HEK293T (cell line): ENCODE results near the gene ERC2.

ENCODE experiments used
- CTCF ChIA-PET: fragments of 350-600 bp; formaldehyde crosslinking; extraction: SDS; loops from one replicate; lab custom pipeline; 2021; ENCODE audit warnings: antibody characterized with exemption, inconsistent platforms; lab: Yijun Ruan, JAX
- POLR2A ChIA-PET: fragments of 350-600 bp; formaldehyde crosslinking; extraction: SDS; loops from one replicate; lab custom pipeline; 2020; ENCODE audit warnings: antibody characterized with exemption, inconsistent platforms; lab: Yijun Ruan, JAX
- DNase-seq: peaks from one replicate; pipeline ENCODE4 v3.0.0; 2012; ENCODE audit warnings: mixed read lengths; ENCODE audit errors: extremely low spot score
- ARNT ChIP-seq: fragments of 450-650 bp; IDR thresholded peaks from 2 replicates; pipeline ENCODE4 v1.6.1; 2017; ENCODE audit warnings: mild to moderate bottlenecking
- BHLHE40 ChIP-seq: fragments of 450-650 bp; IDR thresholded peaks from 2 replicates; pipeline ENCODE4 v1.6.1; 2016; ENCODE audit warnings: mild to moderate bottlenecking, moderate library complexity, borderline replicate concordance
- CTBP1 ChIP-seq: fragments of 450-650 bp; IDR thresholded peaks from 2 replicates; pipeline ENCODE4 v1.6.1; 2016; ENCODE audit warnings: borderline replicate concordance
- ELF4 ChIP-seq: fragments of 450-650 bp; IDR thresholded peaks from 2 replicates; pipeline ENCODE4 v1.6.1; 2017; ENCODE audit warnings: antibody characterized with exemption
- FOXA1 ChIP-seq: fragments of 450-650 bp; IDR thresholded peaks from 2 replicates; pipeline ENCODE4 v1.6.1; 2016; ENCODE audit warnings: mild to moderate bottlenecking
- FOXK2 ChIP-seq: fragments of 450-650 bp; IDR thresholded peaks from 2 replicates; pipeline ENCODE4 v1.6.1; 2016; ENCODE audit warnings: mild to moderate bottlenecking
- FOXM1 ChIP-seq: fragments of 450-650 bp; IDR thresholded peaks from 2 replicates; pipeline ENCODE4 v1.6.1; 2017; ENCODE audit warnings: mild to moderate bottlenecking, borderline replicate concordance
- HDGF ChIP-seq: fragments of 450-650 bp; IDR thresholded peaks from 2 replicates; pipeline ENCODE4 v1.6.1; 2017; ENCODE audit warnings: antibody characterized with exemption, borderline replicate concordance
- L3MBTL2 ChIP-seq: fragments of 450-650 bp; conservative IDR thresholded peaks from 2 replicates; pipeline ENCODE4 v1.6.1; 2016; ENCODE audit warnings: mild to moderate bottlenecking
- LEF1 ChIP-seq: fragments of 450-650 bp; IDR thresholded peaks from 2 replicates; pipeline ENCODE4 v1.6.1; 2017; ENCODE audit warnings: mild to moderate bottlenecking, borderline replicate concordance
- NFRKB ChIP-seq: fragments of 450-650 bp; IDR thresholded peaks from 2 replicates; pipeline ENCODE4 v1.6.1; 2016; ENCODE audit warnings: mild to moderate bottlenecking, moderate library complexity
- PKNOX1 ChIP-seq: fragments of 450-650 bp; IDR thresholded peaks from 2 replicates; pipeline ENCODE4 v1.6.1; 2016
- SP1 ChIP-seq: fragments of 450-650 bp; IDR thresholded peaks from 2 replicates; pipeline ENCODE4 v1.6.1; 2017
- SUZ12 ChIP-seq: fragments of 450-650 bp; IDR thresholded peaks from 2 replicates; pipeline ENCODE4 v1.6.1; 2016; ENCODE audit warnings: mild to moderate bottlenecking
- TARDBP ChIP-seq: fragments of 450-650 bp; IDR thresholded peaks from 2 replicates; pipeline ENCODE4 v1.6.1; 2016
- ZNF384 ChIP-seq: fragments of 450-650 bp; IDR thresholded peaks from 2 replicates; pipeline ENCODE4 v1.6.1; 2016

ERC2 gene

GRCh38 chr3:55527361-55527760, 940.9 kb downstream of the ERC2 start:
- TF ChIP-seq CTBP1 (no peak), SUZ12 (no peak), LEF1 (no peak), L3MBTL2 (no peak), ARNT (no peak), FOXA1 (no peak), TARDBP (no peak), PKNOX1 (no peak), NFRKB (no peak), ZNF384 (no peak), SP1 (no peak), BHLHE40 (no peak), HDGF (no peak), FOXK2 (no peak), ELF4 (no peak), FOXM1 (no peak)
- DNase-seq = no peak
- ChIA-PET POLR2A (no interaction called here), CTCF (no interaction called here)

- ChIA-PET CTCF (no interaction called here), POLR2A (no interaction called here)
- DNase-seq = no peak
- no peak for TF ChIP-seq FOXK2
- no peak for TF ChIP-seq TARDBP
- no peak for TF ChIP-seq SUZ12
- no peak for TF ChIP-seq ARNT
- no peak for TF ChIP-seq FOXM1
- TF ChIP-seq ELF4 = no peak
- TF ChIP-seq NFRKB = no peak
- no peak for TF ChIP-seq HDGF
- no peak for TF ChIP-seq LEF1
These were observed 941.8 kb downstream of the ERC2 start for GRCh38 chr3:55526332-55527030.

- POLR2A ChIA-PET = no interaction called here
- DNase-seq = no peak
- TF ChIP-seq FOXM1 (no peak), ZNF384 (no peak), HDGF (no peak), BHLHE40 (no peak), PKNOX1 (no peak), TARDBP (no peak), L3MBTL2 (no peak), ELF4 (no peak), SUZ12 (no peak)
- CTCF ChIA-PET = no interaction called here
These were observed 942.8 kb downstream of the ERC2 start for GRCh38 chr3:55525436-55525835.

- DNase-seq = no peak
- ChIA-PET CTCF (interaction anchor here (0.7 kb wide), 1 partner anchor 47 kb away, joined by 3 read pairs; no protein-coding TSS in a partner anchor), POLR2A (no interaction called here)
- TF ChIP-seq NFRKB = no peak
- TF ChIP-seq L3MBTL2 = no peak
- no peak for TF ChIP-seq CTBP1
These were observed 943.6 kb downstream of the ERC2 start for GRCh38 chr3:55524565-55525244.

- TF ChIP-seq NFRKB (no peak), TARDBP (no peak), SUZ12 (no peak), ARNT (no peak), SP1 (no peak), L3MBTL2 (no peak), HDGF (no peak), PKNOX1 (no peak), ELF4 (no peak)
- DNase-seq = no peak
- CTCF ChIA-PET = interaction anchor here (0.5 kb wide), 1 partner anchor 170 kb away, joined by 3 read pairs; no protein-coding TSS in a partner anchor
- POLR2A ChIA-PET = no interaction called here
These were observed 944.8 kb downstream of the ERC2 start for GRCh38 chr3:55523471-55523870.

- POLR2A ChIA-PET = no interaction called here
- CTCF ChIA-PET = no interaction called here
- no peak for TF ChIP-seq SP1
- no peak for TF ChIP-seq LEF1
- TF ChIP-seq CTBP1 = no peak
- no peak for TF ChIP-seq TARDBP
- no peak for DNase-seq
These were observed 946.4 kb downstream of the ERC2 start for GRCh38 chr3:55521738-55522421.
